Transverse colon (tissue), 4 donors: ENCODE data around the gene RAMP3.

Experiments
- EP300 ChIP-seq: sonication (generic); formaldehyde crosslinking; IDR thresholded peaks from one replicate; pipeline ENCODE4 v1.6.1; 2017; ENCODE audit warnings: antibody characterized with exemption, low read depth
- POLR2A ChIP-seq: fragments of 450-650 bp; IDR thresholded peaks from one replicate; pipeline ENCODE4 v1.6.1; 2016; ENCODE audit warnings: antibody characterized with exemption, mild to moderate bottlenecking, moderate library complexity
- POLR2AphosphoS5 ChIP-seq, 3 donors: sonication (generic); formaldehyde crosslinking; IDR thresholded peaks; one replicate each; pipeline ENCODE4 v1.6.1; 2016; ENCODE audit warnings: antibody characterized with exemption in 3 of 3
- TF ChIP-seq, protein P1 (sequence below), 5 experiments: fragments of 200-600 bp in 3 of 5; fragments of 450-650 bp in 2 of 5; sonication (generic) in 3 of 5; IDR thresholded peaks; 1 replicate in 2 of 5; 2 replicates in 3 of 5; pipeline ENCODE4 v1.5.1; 2016 to 2017; ENCODE audit warnings: antibody characterized with exemption in 5 of 5, inconsistent platforms in 3 of 5, mild to moderate bottlenecking in 2 of 5, moderate library complexity in 1 of 5

DNA sequence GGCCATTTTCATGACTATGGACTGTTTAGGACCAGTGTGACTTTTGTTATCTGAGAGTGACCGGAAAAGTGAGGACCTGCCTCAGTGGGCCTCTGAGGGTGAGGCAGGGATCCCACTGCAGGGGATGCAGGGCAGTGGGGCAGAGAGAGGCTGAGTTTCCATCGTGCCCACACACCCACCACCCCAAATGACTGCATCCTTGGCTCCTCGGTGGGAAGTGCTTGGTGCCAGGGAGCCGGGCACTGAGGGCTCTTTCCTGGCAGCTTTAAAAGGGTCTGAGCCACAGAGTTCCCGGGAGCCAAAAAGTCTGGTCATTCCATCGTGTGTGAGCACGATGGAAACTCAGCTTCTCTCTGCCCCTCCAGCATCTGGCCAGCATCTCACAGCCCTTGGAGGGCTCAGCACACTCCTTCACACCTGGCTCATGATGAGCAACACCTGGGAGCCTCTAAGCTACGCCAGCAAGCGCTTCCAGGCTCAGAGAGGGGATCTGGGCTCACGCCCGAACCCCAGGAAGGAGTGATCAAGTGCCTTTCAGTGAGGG, 59.1 kb downstream of the RAMP3 start:
- TF ChIP-seq, protein P1, sequence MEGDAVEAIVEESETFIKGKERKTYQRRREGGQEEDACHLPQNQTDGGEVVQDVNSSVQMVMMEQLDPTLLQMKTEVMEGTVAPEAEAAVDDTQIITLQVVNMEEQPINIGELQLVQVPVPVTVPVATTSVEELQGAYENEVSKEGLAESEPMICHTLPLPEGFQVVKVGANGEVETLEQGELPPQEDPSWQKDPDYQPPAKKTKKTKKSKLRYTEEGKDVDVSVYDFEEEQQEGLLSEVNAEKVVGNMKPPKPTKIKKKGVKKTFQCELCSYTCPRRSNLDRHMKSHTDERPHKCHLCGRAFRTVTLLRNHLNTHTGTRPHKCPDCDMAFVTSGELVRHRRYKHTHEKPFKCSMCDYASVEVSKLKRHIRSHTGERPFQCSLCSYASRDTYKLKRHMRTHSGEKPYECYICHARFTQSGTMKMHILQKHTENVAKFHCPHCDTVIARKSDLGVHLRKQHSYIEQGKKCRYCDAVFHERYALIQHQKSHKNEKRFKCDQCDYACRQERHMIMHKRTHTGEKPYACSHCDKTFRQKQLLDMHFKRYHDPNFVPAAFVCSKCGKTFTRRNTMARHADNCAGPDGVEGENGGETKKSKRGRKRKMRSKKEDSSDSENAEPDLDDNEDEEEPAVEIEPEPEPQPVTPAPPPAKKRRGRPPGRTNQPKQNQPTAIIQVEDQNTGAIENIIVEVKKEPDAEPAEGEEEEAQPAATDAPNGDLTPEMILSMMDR (IDR thresholded peaks at IDR 0.05): no peak
- TF ChIP-seq POLR2A (no peak), POLR2AphosphoS5 (IDR thresholded peaks at IDR 0.05) (no peak), EP300 (no peak)
